Nephron (organoid): ENCODE results near the gene LYRM1.
A peak's percentile ranks its signal among the peaks of the same experiment; 100 is the strongest.

Experiments
- H3K27ac Mint-ChIP-seq, 3 experiments: 2 replicates each; pipeline ENCODE4 v1.8.0; 2020; ENCODE audit warnings: mixed read lengths in 3 of 3, mild to moderate bottlenecking in 2 of 3, moderate library complexity in 1 of 3
- H3K27me3 Mint-ChIP-seq: 2 replicates; pipeline ENCODE4 v1.8.0; 2021; ENCODE audit warnings: low read depth, mild to moderate bottlenecking, moderate library complexity, mixed read lengths
- H3K36me3 Mint-ChIP-seq: 2 replicates; pipeline ENCODE4 v1.8.0; 2020; ENCODE audit warnings: low read depth, mixed read lengths
- H3K4me1 Mint-ChIP-seq: 2 replicates; pipeline ENCODE4 v1.8.0; 2020; ENCODE audit warnings: mixed read lengths
- H3K4me3 Mint-ChIP-seq, 3 experiments: 2 replicates each; pipeline ENCODE4 v1.8.0; 2020; ENCODE audit warnings: mild to moderate bottlenecking in 3 of 3, mixed read lengths in 3 of 3, moderate library complexity in 2 of 3
- H3K9me3 Mint-ChIP-seq: 2 replicates; pipeline ENCODE4 v1.8.0; 2020; ENCODE audit warnings: mixed read lengths
- CTCF ChIP-seq, 3 experiments: fragments of 200-600 bp; sonication (generic); IDR thresholded peaks; one replicate each; pipeline ENCODE4 v1.5.0; 2021; ENCODE audit warnings: antibody characterized with exemption in 3 of 3; ENCODE audit not compliant: unreplicated experiment in 3 of 3

LYRM1 gene

DNA sequence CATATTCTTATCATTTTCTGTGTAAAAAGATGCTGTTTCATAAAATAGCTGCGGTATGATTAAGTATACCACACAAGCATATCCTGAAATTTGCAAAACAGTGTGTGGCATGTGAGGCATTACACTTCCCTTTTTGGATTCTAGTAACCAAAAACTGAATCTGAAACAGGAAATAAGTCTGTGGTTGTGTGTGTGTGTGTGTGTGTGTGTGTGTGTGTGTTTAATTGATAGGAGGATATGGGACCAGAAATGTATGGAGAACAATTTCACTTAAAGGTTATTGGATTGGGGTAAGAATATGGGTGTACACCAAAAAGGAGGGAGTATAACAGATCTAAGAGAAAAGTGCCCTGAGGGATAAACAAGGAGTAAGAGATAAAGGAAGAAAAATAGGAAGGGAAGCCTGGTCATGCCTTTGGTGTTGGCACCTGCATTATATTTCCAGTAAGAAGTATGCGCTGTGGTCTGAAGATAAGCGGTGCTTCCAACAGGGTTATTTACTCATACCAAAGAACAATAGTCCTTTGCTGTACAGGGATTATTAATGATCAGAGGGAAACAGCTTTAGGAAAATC lies 4.0 kb downstream of the LYRM1 start:
- H3K9me3 Mint-ChIP-seq: no peaks in the 10 kb centered on the region
- H3K4me1 Mint-ChIP-seq: peaks cover 51% of the 10 kb centered on the region
- peaks cover 3% of the 10 kb centered on the region for H3K36me3 Mint-ChIP-seq
- peak overlapping the region in 1 of 3 experiments; percentile 75 for H3K4me3 Mint-ChIP-seq
- peak overlapping the region; percentile 55 to 76 (median 74) for H3K27ac Mint-ChIP-seq
- no peak for TF ChIP-seq CTCF (IDR thresholded peaks at IDR 0.05; ENCODE audit: unreplicated experiment in 3 of 3)
- no peaks in the 10 kb centered on the region for H3K27me3 Mint-ChIP-seq

DNA sequence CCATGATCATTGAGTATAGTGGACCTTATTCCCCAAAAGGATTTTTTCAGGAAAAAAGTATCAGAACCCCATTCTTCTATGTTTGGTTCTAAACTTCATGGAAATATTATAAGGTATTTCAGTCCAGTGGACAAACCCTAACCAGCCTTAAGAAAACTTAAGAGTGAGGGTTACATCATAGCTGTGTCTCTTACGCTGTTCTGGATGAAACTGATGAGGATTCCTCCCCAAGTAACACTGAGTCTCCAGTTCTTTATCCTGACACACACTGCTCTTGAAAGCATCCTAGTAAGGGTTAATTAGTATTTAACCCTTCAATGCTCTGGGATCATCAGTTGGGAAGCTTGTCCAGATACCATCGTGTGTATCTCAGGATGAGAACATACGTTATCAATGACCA lies 5.0 kb downstream of the LYRM1 start:
- no peak overlapping the region for H3K4me3 Mint-ChIP-seq
- H3K9me3 Mint-ChIP-seq: no peaks in the 10 kb centered on the region
- H3K4me1 Mint-ChIP-seq: peaks cover 51% of the 10 kb centered on the region
- TF ChIP-seq CTCF (IDR thresholded peaks at IDR 0.05; ENCODE audit: unreplicated experiment in 3 of 3): no peak
- peaks cover 3% of the 10 kb centered on the region for H3K36me3 Mint-ChIP-seq
- H3K27ac Mint-ChIP-seq: peak overlapping the region in 2 of 3 experiments; percentile 87
- no peaks in the 10 kb centered on the region for H3K27me3 Mint-ChIP-seq

DNA sequence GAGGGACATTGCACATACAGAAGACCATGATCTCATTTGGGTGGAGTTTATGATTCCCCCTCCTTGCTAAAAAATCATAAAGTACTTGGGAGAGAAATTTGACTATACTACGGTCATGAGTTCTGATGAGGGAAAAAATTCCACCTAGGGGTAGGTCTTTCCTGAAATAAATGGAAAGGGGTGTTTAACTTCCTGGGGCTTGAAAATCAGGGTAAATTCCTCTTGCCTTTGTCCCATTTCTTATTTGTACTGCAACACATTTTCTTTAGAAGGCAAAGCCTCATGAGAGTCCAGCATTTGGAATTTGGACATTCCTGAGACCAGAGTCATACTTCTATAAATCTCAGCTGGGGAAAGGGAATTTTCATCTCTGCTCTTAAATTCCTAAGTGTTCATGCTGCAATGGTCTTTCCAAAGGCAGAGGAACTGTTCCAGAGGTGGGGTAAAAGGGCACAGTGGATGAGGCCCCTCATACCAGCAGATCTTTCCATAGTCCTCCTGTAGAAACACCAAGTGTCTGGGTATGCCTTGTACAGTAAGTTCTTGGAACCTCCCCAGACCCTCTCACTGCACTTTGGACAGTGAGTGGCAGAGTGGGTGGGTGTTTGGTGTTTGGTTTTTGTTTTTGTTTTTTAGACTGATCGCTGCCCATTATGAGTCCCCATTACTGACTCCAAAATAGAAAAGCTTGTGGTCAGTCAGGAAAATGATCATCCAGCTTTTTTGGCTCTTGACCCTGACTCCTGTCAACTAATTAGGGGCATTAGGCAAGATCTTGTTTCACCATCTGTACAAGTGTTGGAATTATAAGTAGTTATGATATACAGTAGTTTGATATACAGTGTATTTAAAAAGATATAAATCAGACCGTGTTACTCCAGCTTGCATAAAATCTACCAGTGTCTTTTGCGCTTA lies 6.0 kb downstream of the LYRM1 start:
- Mint-ChIP-seq H3K4me1 (peaks cover 44% of the 10 kb centered on the region), H3K36me3 (peaks cover 3% of the 10 kb centered on the region), H3K27me3 (no peaks in the 10 kb centered on the region), H3K4me3 (peak overlapping the region in 1 of 3 experiments; percentile 42), H3K9me3 (no peaks in the 10 kb centered on the region), H3K27ac (peak overlapping the region; percentile 15 to 87 (median 87))
- TF ChIP-seq CTCF (IDR thresholded peaks at IDR 0.05; ENCODE audit: unreplicated experiment in 3 of 3): no peak

DNA sequence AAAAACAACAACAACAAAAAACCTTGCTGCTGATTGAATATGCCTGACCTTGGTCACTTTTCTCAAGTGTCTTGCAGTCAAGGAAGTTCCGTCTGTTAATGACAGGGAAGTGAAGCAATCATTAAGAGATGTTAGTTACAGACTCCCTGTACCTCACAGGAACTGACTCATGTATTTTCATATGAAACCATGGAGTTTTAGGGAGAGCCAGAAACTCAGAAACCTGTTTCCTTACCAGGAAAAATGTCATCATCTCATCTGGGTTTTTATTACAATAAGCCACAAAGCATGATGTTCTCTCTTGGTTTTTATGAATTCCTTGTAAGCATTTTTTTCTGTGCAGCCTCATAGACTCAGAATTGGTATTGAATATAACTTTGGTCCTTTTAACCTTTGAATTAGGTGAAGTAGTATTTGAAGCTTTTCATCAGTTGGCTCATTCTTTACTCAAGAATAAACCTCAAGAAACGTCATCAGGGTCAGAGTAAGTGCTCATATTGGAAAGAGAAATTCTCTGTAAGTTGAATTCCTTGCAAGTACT lies 10.3 kb downstream of the LYRM1 start:
- H3K27me3 Mint-ChIP-seq: no peaks in the 10 kb centered on the region
- no peaks in the 10 kb centered on the region for H3K9me3 Mint-ChIP-seq
- H3K27ac Mint-ChIP-seq: peak overlapping the region in 2 of 3 experiments; percentile 26 to 44
- no peak overlapping the region for H3K4me3 Mint-ChIP-seq
- H3K4me1 Mint-ChIP-seq: peaks cover 18% of the 10 kb centered on the region
- no peak for TF ChIP-seq CTCF (IDR thresholded peaks at IDR 0.05; ENCODE audit: unreplicated experiment in 3 of 3)
- H3K36me3 Mint-ChIP-seq: peaks cover 3% of the 10 kb centered on the region

GRCh38 chr16:20911361-20911760 lies 10.8 kb downstream of the LYRM1 start:
- no peaks in the 10 kb centered on the region for H3K9me3 Mint-ChIP-seq
- no peak for TF ChIP-seq CTCF (IDR thresholded peaks at IDR 0.05; ENCODE audit: unreplicated experiment in 3 of 3)
- H3K27me3 Mint-ChIP-seq: no peaks in the 10 kb centered on the region
- no peak overlapping the region for H3K4me3 Mint-ChIP-seq
- peaks cover 13% of the 10 kb centered on the region for H3K4me1 Mint-ChIP-seq
- peaks cover 6% of the 10 kb centered on the region for H3K36me3 Mint-ChIP-seq
- peak overlapping the region in 2 of 3 experiments; percentile 26 to 44 for H3K27ac Mint-ChIP-seq
